ENCODE results near the gene ZBTB2.
"Not testable (repeated sequence)": the region's sequence is repeated elsewhere in the genome, so short reads cannot be mapped to it uniquely, and the experiment has no call there.

- TF ChIP-seq, protein P1, sequence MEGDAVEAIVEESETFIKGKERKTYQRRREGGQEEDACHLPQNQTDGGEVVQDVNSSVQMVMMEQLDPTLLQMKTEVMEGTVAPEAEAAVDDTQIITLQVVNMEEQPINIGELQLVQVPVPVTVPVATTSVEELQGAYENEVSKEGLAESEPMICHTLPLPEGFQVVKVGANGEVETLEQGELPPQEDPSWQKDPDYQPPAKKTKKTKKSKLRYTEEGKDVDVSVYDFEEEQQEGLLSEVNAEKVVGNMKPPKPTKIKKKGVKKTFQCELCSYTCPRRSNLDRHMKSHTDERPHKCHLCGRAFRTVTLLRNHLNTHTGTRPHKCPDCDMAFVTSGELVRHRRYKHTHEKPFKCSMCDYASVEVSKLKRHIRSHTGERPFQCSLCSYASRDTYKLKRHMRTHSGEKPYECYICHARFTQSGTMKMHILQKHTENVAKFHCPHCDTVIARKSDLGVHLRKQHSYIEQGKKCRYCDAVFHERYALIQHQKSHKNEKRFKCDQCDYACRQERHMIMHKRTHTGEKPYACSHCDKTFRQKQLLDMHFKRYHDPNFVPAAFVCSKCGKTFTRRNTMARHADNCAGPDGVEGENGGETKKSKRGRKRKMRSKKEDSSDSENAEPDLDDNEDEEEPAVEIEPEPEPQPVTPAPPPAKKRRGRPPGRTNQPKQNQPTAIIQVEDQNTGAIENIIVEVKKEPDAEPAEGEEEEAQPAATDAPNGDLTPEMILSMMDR (IDR thresholded peaks at IDR 0.05 in 8 of 11, conservative IDR thresholded peaks at IDR 0.05 in 3 of 11), result not testable (repeated sequence)
- not testable (repeated sequence) for TF ChIP-seq POLR2A, POLR2AphosphoS5 (IDR thresholded peaks at IDR 0.05)
Observed at GRCh38 chr6:151315661-151316060, 75.7 kb downstream of the ZBTB2 start.

Measured in spleen (tissue), 7 donors.